KMS-11 (cell line): ENCODE data around the gene COL5A3.

Experiments
- H2AFZ ChIP-seq: fragments of 200-600 bp; sonication (generic); 2 replicates; pipeline ENCODE4 v1.6.1; 2016; ENCODE audit warnings: antibody characterized with exemption, mixed run types, low read depth
- H3K27ac ChIP-seq: fragments of 200-600 bp; sonication (generic); 2 replicates; pipeline ENCODE4 v1.6.1; 2016; ENCODE audit warnings: mild to moderate bottlenecking, mixed run types
- H3K27me3 ChIP-seq: fragments of 200-600 bp; sonication (generic); 2 replicates; pipeline ENCODE4 v1.6.1; 2017; ENCODE audit warnings: mild to moderate bottlenecking, low read depth, mixed run types, moderate library complexity; ENCODE audit not compliant: insufficient read depth
- H3K36me3 ChIP-seq: fragments of 200-600 bp; sonication (generic); 2 replicates; pipeline ENCODE4 v1.6.1; 2017; ENCODE audit warnings: mild to moderate bottlenecking, mixed run types; ENCODE audit not compliant: insufficient read depth
- H3K4me1 ChIP-seq: fragments of 200-600 bp; sonication (generic); 2 replicates; pipeline ENCODE4 v1.6.1; 2016; ENCODE audit warnings: mild to moderate bottlenecking, low read depth, mixed run types; ENCODE audit not compliant: poor library complexity, severe bottlenecking
- H3K4me2 ChIP-seq: fragments of 200-600 bp; sonication (generic); 2 replicates; pipeline ENCODE4 v1.7.0; 2016; ENCODE audit warnings: mild to moderate bottlenecking, mixed run types
- H3K4me3 ChIP-seq: fragments of 200-600 bp; sonication (generic); IDR thresholded peaks from 2 replicates; pipeline ENCODE4 v1.6.1; 2017; ENCODE audit warnings: low read depth, low read length, mixed read lengths; ENCODE audit not compliant: insufficient read depth
- H3K79me2 ChIP-seq: fragments of 200-600 bp; sonication (generic); 2 replicates; pipeline ENCODE4 v1.6.1; 2016; ENCODE audit warnings: low read depth, mixed run types; ENCODE audit not compliant: insufficient read depth
- H3K9ac ChIP-seq: fragments of 200-600 bp; sonication (generic); 2 replicates; pipeline ENCODE4 v1.6.1; 2016; ENCODE audit warnings: mild to moderate bottlenecking, mixed run types
- H4K20me1 ChIP-seq: fragments of 200-600 bp; sonication (generic); 2 replicates; pipeline ENCODE4 v1.6.1; 2016; ENCODE audit warnings: mild to moderate bottlenecking, mixed run types; ENCODE audit not compliant: insufficient read depth
- CTCF ChIP-seq: fragments of 200-600 bp; sonication (generic); conservative IDR thresholded peaks from 2 replicates; pipeline ENCODE4 v1.6.1; 2017; ENCODE audit warnings: low read depth, mild to moderate bottlenecking, antibody characterized with exemption, low read length, moderate library complexity, mixed read lengths

Gene COL5A3

GRCh38 chr19:9996541-9996940, 13.8 kb downstream of the COL5A3 start:
- Histone ChIP-seq H3K36me3 (no peaks in the 10 kb centered on the region), H3K4me3 (no peak overlapping the region)
- no peak for TF ChIP-seq CTCF

GRCh38 chr19:9995999-9996398, 14.3 kb downstream of the COL5A3 start:
- Histone ChIP-seq H3K36me3 (no peaks in the 10 kb centered on the region), H4K20me1 (no peaks in the 10 kb centered on the region), H3K4me2 (no peak overlapping the region), H3K27me3 (peaks cover 44% of the 10 kb centered on the region; the same call in 1 of the 2 replicates), H3K4me3 (no peak overlapping the region), H3K4me1 (no peaks in the 10 kb centered on the region), H3K79me2 (no peaks in the 10 kb centered on the region), H2AFZ (no peak overlapping the region), H3K9ac (no peak overlapping the region), H3K27ac (no peak overlapping the region)
- no peak for TF ChIP-seq CTCF

More at GRCh38 chr19:9996541-9996940, 13.8 kb downstream of the COL5A3 start:
- no peak overlapping the region for H3K27ac ChIP-seq
- H2AFZ ChIP-seq, result no peak overlapping the region
- no peak overlapping the region for H3K4me2 ChIP-seq
- no peaks in the 10 kb centered on the region for H4K20me1 ChIP-seq
- no peaks in the 10 kb centered on the region for H3K4me1 ChIP-seq
- H3K27me3 ChIP-seq, result peaks cover 41% of the 10 kb centered on the region; the same call in 1 of the 2 replicates
- no peak overlapping the region for H3K9ac ChIP-seq
- no peaks in the 10 kb centered on the region for H3K79me2 ChIP-seq

- no peak overlapping the region for H3K4me3 ChIP-seq
- no peaks in the 10 kb centered on the region for H3K79me2 ChIP-seq
- no peaks in the 10 kb centered on the region for H3K36me3 ChIP-seq
- no peak overlapping the region for H3K9ac ChIP-seq
- H3K4me1 ChIP-seq, result no peaks in the 10 kb centered on the region
- no peak overlapping the region for H2AFZ ChIP-seq
- H3K27ac ChIP-seq, result no peak overlapping the region
- H3K4me2 ChIP-seq, result no peak overlapping the region
- peaks cover 42% of the 10 kb centered on the region; the same call in 1 of the 2 replicates for H3K27me3 ChIP-seq
- TF ChIP-seq CTCF, result no peak
- H4K20me1 ChIP-seq, result no peaks in the 10 kb centered on the region
Measured at GRCh38 chr19:9995084-9995483, 15.2 kb downstream of the COL5A3 start.

GRCh38 chr19:9991425-9992191, 18.7 kb downstream of the COL5A3 start:
- no peaks in the 10 kb centered on the region for H3K36me3 ChIP-seq
- no peaks in the 10 kb centered on the region for H3K79me2 ChIP-seq
- peaks cover 30% of the 10 kb centered on the region; the same call in 1 of the 2 replicates for H3K27me3 ChIP-seq
- no peaks in the 10 kb centered on the region for H3K4me1 ChIP-seq
- no peak overlapping the region for H3K27ac ChIP-seq
- no peak overlapping the region for H3K4me3 ChIP-seq
- no peak overlapping the region for H3K9ac ChIP-seq
- no peak overlapping the region for H3K4me2 ChIP-seq
- TF ChIP-seq CTCF, result no peak
- no peak overlapping the region for H2AFZ ChIP-seq
- no peaks in the 10 kb centered on the region for H4K20me1 ChIP-seq
